HG03097 (cell line): ENCODE measurements around the gene IFITM10.
"Not testable (repeated sequence)": the region's sequence is repeated elsewhere in the genome, so short reads cannot be mapped to it uniquely, and the experiment has no call there.

Source experiments
- ATAC-seq: cut with Tn5 transposase; IDR thresholded peaks from one replicate; pipeline ENCODE4 v1.9.1; 2021; ENCODE audit not compliant: unreplicated experiment, low FRiP score

IFITM10 gene

DNA sequence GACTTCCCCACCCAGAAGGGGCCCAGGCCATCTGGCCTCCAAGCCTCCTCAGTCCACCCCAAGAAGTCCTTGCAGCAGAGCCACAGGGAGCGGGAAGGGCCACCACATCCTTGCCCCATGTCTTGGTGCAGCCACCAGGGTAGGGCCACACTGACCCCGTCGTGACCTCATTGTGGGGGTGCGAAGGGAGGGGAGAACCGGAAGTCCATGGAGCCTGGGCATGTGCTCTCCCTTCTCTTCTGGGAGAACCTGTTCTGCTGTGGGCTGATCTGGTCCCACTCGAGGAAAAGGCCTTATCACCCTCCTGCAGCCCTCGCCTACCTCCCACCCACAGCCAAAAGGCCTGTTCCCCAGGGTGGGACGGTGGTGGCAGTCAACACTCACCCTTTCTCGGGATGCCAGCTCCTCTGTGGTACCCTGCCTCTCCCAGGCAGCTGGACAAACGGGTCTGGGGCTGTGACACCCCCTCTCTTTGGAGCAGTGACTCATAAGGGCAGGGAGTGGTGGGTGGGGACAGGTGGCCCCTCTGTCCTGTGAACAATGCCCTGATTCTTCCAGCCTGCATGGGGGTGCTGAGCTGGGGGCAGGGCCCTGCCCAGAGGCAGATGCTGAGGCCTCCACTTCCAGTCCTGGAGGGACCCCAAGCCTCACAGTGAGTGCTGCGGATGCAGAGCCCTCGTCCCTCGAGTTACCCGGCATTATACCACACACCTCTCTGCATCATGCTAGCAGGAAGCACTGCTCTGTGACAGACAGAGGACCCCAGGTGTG, 27.9 kb upstream of the IFITM10 start:
- no peak for ATAC-seq

DNA sequence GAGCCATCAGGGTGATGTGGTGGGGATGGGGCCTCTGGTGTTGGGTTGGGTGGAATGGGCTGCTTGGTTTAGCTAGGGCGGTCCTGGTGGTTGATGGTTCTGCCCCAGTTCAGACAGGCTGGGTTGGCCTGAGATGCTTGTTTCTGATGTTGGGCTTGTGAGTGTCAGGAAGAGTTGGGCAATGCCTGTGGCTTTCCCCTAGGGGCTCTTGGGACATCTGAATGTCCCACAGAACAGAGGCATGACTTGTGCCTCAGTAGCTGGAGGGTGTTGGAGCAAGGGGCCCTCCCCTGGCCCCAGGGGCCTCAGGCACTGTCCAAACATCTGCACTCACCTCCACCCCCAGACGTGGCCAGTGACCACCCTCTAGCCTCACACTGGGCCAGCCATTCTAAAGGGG, 27.3 kb upstream of the IFITM10 start:
- ATAC-seq = no peak

- no peak for ATAC-seq
Observed at GRCh38 chr11:1776944-1777715, 26.7 kb upstream of the IFITM10 start.

- no peak for ATAC-seq
Observed at GRCh38 chr11:1776331-1776851, 26.0 kb upstream of the IFITM10 start.

GRCh38 chr11:1774886-1775285, 24.5 kb upstream of the IFITM10 start:
- ATAC-seq = no peak

DNA sequence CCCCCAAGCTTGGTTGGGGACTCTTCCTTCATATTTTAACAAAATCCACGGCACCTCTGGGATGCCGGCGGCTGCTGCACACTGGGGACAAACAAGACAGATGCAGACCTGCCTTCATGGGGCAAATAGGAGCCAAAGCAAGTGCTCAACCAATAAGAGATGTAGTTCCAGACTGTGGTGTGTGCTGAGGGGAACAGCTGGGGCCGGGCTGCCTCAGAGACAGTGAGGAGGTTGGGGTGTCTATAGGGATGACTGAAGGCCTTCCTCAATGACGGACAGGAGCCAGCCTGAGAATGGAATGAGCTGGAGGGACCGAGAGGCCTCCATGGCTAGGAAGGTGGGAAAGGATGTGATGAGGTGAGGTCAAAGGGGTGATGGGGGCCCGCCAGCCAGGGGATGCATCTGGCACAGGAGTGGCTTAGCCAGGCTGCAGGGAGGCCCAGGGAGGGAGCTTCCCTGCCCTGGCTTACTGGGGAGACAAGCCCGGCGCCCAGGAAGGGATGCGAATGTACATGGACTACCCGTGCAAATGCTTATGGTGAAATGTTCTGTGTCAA, 23.7 kb upstream of the IFITM10 start:
- no peak for ATAC-seq

DNA sequence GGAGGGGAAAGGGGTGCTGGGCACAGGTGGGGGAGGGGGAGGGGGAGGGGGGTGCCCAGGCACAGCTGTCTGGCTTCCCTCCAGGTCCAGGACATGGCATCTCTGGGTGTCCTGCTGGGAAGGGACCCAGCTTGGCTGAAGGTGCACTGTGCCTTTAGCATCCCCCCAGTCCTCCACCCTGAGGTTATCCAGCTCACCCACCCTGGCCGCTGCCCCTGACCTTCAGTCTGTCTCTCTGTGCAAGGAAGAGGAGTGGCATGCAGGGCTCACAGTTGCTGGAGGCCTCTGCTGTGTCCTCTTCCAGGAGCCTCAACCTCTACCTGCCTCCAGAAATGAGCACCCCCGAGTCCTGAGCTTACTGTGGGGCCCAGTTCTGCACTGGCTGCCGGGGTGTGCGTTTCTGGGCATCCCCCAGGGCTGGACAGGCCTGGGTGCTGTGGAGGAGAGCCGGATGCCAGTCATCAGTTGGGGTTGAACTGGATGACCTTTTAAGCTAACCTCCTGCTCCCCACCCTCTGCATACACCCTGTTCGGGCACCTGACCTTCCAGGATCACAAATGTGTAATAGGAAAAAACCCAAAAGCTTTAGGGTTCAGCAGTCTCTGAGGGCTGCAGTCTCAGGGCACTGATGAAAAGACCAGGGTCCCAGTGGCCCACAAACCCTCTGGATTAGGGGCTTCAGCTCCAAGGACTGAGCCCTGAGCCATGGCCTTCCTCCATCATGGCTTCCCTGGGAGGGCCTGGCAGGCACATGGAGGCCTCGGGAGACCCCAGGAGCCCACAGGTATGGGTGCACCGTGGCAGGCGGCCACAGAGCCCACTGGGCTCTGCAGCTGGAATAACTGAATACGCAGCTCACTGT, 23.0 kb upstream of the IFITM10 start:
- ATAC-seq = no peak

DNA sequence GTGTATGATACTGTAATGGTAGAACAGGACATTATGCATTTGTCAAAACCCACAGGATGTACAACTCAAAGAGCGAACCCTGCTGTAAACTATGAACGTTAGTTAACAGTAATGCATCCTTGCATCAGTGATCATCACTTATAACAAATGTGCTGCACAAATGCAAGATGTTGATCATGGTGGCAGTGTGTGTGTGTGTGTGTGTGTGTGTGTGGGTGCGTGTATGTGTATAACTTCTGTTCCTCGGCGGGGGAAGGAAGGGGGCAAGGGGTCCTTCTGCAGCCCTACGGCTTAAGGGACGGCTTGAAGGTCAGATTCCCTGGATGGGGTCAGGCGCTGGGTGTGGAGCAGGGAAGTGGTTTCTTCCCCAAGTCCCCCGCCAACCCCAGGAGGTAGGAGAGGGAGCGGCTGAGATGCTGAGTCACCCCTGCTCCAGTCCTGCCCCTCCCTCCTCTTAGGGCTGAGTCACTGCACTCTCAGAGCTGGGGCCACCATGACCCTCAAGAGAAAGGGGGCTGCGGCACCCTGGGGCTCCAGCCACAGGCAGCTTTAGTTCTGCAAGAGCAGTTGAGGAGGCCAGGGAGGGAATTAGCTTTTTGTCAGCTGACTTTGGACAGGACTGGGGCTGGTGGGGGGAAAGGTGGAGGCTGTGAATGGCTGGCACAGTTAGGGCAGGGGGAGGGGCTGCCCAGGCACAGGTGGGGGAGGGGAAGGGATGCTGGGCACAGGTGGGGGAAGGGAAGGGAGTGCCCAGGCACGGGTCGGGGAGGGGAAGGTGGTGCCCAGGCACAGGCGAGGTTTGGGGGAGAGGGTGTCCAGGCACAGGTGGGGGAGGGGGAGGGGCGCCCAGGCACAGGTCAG, 22.1 kb upstream of the IFITM10 start:
- no peak for ATAC-seq

- no peak for ATAC-seq
Observed at GRCh38 chr11:1771700-1772099, 21.3 kb upstream of the IFITM10 start.

DNA sequence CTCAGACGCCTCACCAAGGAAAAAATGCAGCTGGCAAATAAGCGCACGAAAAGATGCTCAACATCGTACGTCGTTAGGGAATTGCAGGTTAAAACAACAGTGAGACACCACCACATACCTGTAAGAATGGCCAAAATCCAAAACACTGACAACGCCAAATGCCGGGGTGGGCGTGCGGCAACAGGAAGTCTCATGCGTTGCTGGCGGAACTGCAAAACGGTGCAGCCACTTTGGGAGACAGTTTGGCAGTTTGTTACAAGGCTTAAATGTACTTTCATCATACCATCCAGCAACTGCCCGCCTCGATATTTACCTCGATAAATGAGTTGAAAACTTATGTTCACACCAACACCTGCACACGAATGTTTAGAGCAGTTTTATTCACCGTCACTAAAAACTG, 20.9 kb upstream of the IFITM10 start:
- ATAC-seq = no peak

GRCh38 chr11:1770528-1770927, 20.1 kb upstream of the IFITM10 start:
- no peak for ATAC-seq

DNA sequence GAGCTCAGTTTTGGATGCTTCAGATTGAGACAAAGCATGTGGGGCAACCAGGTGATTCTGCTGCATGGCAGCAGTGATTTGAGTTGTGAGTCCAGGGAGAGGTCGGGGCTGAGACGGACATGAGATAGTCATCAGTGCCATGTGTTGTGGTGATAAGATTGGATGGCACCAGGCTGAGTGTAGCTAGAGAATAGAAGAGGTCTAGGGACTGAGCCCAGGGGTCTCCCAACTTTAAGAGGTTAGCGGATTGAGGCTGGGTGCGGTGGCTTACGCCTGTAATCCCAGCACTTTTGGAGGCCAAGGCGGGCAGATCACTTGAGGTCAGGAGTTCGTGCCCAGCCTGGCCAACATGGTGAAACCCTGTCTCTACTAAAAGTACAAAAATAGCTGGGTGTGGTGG, 19.7 kb upstream of the IFITM10 start:
- no peak for ATAC-seq

- not testable (repeated sequence) for ATAC-seq
Observed at GRCh38 chr11:1769304-1769936, 19.0 kb upstream of the IFITM10 start.

DNA sequence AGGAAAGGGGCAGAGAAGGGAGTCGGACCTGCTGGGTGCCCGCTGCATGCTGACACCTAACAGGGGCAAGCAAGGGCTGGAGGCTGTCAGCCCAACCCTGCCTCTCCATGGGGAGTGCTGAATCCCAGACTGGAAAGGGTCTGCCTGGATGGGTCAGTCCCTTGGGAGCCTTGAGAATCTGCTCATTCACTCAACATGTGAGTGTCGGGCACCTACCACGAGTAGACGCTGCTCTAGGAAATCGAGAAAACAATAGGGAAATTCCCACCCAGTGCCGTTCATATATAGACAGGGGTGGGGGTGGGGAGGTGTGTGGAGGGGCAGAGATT, 17.7 kb upstream of the IFITM10 start:
- no peak for ATAC-seq

DNA sequence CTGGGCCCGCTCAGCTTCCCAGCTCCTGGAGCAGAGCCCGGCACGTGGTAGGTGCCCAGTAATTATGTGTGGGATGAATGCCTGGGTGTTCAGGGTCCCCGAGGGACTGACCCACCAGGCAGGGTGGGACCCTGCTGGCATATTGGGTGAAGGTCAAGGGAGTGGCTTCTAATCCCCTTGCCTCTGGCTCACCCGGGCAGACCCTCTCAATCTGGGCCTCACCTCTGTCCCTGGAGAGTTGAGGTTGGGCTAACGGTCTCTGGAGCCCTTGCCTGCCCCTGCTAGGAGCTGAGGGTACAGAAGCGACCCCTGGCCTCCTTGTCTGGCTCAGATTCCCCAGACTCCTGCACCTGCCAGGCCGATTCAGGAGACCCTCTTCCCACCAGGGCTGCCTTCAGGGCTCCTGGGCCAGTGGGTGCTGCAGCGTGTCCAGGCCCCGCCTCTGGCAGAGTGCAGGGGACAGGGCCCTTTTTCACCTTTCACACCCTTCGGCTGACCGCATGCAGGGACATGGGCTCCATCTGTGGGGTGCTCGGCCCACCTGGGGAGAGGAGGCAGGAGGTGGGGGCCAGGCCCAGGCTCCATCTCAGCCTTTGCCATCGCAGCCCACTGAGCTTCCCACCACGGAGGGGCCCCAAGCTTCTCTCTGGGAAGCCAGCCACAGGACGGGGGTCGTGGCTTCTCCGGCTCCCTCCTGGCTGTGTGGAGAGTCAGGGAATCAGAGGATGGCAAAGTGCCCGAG, 17.2 kb upstream of the IFITM10 start:
- ATAC-seq = no peak

DNA sequence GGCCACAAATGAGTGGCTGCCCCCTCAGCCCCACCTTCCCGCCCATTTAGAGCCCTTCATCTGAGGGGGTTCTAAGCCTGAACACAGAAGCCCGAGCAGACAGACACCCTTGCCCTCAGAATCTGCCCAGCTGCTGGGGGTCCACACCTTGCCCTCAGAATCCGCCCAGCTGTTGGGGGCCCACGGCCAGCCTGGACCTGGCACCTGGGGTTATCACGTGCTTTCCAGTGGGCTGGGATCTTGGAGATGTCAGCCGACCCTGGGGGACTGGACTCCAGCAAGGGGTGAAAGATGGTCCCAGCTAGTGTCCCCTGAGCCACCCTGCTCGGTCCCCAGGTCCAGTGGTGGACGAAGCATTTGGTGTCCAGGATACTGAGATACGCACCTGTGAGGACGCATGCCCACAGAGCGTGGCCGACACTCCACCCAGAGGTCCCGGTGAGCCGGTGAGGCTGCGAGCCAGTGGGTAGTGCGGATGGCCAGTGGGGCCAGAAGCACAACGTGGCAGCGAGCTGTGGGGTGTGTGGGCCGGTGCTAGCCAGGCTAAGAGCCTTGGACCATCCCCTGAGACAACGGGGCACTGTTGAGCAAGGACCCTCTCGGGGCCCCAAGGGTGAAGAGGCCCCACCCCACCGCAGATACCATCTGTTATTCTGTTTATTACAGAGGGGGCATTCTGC, 16.5 kb upstream of the IFITM10 start:
- no peak for ATAC-seq

DNA sequence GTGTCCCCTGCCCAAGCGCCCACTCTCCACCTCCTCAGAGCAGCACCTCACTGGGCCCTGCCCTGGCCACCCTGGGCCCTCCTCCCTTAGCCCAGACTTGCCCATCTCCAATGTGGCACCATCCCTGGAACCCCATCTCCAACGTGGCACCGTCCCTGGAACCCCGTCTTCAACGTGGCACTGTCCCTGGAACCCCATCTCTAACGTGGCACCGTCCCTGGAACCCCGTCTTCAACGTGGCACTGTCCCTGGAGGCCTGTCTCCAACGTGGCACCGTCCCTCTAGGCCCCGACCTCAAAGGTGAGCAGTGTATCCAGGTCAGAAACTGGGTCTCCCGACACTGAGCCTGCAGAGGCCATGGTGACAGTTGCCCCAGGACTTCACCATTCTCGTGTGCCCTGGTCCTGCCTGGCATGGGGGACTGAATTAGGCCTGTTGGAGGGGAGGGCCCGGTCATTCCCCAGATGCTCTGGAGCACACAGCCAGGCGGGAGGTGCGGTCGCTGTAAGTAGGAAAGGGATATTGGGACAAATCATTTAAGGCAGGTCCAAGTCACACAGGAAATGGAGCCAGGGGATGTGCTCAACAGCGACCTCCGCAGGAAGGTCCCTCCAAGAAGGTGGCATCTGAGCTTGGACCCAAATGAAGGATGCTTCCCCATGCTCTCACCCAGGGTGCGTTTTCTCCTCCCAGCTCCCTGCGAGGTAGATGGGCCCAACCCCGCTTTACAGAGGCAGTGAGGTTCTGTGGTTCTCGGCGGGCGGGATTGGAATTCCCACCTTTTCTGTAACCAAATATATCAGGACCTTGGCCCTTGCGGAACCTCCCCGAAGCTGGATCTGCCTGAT, 15.7 kb upstream of the IFITM10 start:
- ATAC-seq = no peak
